Stimulated activated CD4-positive, alpha-beta T cell treated with anti-CD3 and anti-CD28 coated beads, Interleukin-2, amount 100 ng/mL, for 4 hours (primary cell): ENCODE data around the gene MYBBP1A.

Experiments
- DNase-seq: peaks from one replicate; pipeline ENCODE4 v3.0.0-alpha.2; 2020; ENCODE audit warnings: low read depth

MYBBP1A gene

GRCh38 chr17:4514779-4515178 lies 40.4 kb downstream of the MYBBP1A start:
- DNase-seq, result no peak

GRCh38 chr17:4514206-4514605 lies 41.0 kb downstream of the MYBBP1A start:
- DNase-seq, result no peak

DNA sequence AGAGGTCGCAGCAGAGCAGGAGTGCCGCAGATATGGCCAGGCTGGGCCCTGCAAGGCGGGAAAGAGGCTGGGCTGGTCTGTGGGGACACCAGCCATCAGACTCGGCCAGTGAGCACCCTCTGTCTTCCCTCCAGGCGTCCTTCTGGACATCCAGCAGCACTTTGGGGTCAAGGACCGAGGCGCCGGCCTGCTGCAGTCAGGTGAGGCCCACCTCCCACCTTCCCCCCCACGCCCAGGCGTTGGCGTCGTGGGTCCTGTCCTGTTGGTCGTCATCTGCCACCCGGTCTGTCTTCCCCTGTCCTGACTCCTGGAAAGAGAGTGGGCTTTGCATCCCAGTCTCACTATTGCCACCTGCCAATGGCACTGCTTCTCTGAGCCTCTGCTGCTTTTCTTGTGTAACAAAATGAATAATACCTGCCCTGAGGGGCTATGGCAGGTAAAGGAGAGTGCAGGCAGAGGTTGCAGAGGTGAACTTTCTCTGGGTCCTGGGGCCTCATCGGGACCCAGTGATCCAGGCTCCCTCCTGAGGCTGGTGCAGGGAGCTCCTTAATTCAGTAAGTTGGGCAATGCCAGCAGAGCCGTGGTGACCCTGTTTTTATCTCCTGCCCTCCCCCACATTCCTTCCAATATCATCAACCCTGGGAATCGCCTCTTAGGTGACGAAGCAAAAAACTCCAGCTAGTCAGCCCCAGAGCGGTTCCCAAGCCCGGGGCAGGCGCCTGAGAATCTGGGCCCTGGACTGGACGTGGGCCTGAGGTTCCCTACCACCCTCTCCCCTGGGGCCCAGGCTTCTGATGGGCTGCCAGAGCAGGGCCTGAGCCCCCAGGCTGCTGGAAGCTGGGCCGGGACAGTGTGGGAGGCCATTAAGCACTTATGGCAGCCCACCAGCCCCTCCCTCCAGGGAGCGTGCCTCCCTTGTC lies 41.8 kb downstream of the MYBBP1A start:
- DNase-seq, result no peak

GRCh38 chr17:4512156-4513112 lies 42.8 kb downstream of the MYBBP1A start:
- DNase-seq, result no peak

DNA sequence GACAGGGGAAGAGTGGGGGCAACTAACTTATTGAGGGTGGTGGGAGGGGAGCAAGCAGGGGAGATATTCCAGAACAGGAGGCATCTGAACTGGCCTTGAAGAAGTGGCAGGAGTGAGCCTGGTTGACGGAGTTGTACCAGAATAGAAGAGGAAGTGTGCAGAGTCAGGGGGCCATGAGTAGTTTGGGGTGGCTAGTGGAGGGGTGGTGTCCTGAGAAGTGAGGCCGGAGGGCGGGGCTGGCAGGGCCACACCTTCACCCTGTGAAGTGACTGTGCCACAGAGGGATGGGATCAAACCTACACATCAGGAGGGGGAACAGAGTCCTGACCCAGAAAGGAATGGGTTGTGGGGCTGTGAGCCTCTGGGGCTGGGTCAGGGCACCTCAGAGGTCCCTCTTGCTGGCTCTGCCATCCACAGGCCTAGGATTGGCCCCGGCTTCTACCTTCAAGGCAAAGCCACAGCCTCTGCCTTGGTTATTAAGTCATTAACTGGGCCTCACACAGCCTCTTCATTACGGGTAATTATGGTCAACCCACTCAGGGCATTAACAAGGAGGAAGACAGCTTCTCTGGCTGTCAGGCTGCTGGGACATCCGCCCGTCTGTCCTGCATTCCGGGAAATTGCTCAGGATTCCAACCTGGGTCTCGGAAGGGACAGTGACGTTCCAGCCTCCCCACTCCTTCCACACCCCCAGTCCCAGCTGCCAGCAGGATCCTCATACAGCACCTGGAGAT lies 43.8 kb downstream of the MYBBP1A start:
- no peak for DNase-seq

- no peak for DNase-seq
These were observed 44.6 kb downstream of the MYBBP1A start for GRCh38 chr17:4510618-4510941.

GRCh38 chr17:4509923-4510617 lies 45.1 kb downstream of the MYBBP1A start:
- no peak for DNase-seq

GRCh38 chr17:4509401-4509800 lies 45.8 kb downstream of the MYBBP1A start:
- DNase-seq, result no peak

GRCh38 chr17:4508207-4508606 lies 47.0 kb downstream of the MYBBP1A start:
- no peak for DNase-seq

DNA sequence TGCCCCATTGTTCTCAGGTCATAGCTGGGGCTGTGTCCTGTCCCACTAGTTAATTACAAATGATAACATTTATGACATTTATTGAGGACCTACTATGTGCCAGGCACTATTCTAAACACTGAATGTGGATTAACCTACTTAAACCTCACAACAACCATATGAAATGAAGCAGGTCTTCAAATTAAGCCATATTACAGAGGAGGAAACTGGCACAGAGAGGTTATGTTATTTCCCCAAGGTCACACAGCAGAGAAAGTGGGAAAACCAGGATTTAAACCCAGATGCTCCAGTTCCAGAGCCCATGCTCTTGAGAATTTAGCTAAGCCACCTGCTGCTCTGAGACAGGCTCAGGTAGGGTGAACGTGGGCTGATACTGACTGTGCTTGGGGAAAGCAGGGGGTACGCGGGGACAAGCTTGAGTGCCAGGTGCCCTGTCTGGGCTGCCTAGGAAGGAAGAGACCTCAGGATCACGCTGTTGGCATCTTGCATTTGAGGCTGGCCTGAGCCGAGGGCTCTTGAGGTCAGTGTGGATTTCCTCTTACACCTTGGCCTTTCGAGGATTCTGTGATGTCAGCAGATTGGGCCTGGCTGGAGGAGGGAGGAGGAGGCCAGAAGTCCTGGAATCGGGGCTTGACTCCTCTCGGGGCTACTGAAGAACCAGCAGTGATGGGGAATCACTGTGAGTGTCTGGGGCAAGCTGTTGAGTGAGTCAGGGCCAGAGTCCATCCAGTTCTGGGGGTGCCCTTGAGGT lies 47.6 kb downstream of the MYBBP1A start:
- DNase-seq, result no peak

- no peak for DNase-seq
These were observed 48.3 kb downstream of the MYBBP1A start for GRCh38 chr17:4506892-4507291.

DNA sequence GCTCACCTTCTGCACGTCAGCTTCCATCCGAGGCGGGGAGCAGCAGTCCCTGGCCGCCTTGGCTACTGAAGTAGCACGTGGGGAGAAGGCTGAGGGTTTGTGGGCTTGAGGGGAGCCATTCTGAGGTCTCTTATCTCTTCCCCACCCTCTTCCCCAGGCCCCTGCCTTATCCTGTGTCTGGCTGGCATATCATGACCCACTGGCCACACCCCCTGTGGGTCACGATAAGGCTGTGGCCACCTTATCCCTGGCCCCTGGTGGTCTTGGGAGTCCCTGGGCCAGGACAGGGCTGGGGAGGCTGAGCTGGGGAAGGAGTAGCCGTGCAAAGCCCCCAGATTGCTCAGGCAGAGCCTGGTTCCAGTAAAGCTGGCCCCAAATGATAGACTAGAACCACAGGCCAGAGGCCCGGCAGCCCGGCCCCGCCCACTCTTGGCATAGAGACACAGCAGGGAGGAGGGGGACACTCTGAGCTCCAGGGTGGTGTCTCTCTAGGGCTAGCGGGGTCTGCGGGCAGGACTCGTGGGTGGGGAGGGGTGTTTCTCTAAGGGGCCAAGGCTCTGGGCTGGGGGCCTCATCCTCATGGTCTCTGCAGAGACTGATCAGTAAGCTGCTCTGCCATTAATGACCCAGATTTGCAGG lies 48.9 kb downstream of the MYBBP1A start:
- no peak for DNase-seq

DNA sequence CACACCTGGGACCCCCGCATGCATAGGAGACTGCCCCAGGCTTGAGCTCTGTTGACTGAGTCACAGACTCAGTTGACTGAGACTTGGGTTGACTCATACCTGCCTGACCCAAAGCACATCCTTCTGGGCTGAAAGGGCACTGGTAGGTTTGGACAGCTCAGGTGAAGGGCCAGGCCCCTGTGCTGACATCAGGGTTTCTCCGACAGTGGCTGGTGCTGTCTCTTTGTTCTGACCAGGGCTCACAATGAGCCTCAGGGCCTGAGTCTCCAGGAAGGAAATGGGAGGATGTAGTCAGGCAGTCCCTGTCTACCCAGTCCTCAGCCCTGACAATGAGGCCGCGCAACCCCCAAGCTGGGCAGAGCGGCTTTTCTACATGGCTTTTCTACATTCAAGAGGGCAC lies 50.0 kb downstream of the MYBBP1A start:
- DNase-seq, result no peak

- DNase-seq, result no peak
These were observed 51.0 kb downstream of the MYBBP1A start for GRCh38 chr17:4504188-4504587.

DNA sequence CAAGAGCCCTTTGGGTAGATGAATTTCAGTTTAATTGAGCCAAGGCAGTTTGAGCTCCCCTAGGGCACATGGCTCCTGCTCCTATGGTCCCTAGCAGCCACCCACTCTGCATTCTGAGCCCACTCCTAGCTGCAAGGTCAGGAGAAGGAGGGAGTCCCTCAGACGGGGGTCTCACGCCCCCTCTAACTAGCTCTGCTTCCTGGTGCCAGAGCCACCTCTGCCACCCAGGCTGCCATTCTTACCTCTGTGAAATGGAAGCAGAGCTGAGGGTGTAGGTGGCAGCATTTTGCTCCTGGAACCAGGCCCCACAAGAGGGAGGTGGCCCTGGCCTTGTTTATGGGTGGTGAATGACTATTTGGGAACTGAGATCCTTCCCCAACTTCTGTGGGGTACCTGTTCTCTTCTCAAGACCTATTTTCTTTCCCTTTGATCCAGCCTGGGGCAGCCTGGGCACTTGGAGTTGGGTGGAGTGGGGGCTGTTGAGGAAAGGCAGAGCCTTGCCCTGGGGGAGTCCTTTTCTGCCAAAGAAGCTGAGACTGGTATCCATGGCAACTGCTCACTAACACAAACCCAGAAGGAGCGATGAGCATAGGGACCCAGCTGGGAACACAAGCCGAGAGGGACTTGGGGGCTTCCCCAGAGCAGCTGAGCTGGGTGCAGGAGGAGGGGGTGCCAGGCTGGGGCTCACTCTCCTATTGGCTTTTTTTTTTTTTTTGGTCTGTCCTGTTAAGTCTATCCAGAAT lies 51.7 kb downstream of the MYBBP1A start:
- no peak for DNase-seq

DNA sequence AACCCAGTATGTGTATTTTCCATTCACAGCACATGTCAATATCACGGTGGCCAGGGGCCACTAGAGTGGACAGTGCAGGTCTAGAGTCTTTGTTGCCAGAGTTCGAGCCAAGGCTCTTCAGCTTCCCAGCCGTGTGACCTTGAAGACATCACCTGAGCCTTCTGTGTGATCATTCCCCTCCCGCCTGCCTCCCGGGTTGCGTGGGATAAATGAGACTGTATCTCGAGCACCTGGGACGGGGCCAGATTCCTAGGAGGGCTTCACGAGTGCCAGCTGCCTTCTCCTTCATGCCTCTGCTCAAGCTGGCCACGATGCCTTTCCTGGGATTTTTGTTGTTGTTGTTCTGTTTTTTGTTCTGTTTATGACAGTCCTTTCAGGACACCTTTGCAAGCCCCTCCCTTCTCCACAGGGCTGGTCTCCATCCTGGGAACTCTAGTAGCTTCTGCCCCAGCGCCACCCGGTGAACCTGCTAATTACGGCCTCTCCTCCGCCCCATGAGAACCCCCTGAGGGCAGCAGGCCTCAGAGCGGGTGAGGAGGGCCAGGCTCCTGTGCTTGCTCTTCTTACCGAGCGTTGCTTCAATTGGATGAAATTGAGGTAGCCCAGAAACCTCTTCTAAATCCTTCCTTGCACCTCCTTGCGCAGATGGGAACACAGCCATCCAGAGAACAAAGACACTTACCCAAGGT lies 52.6 kb downstream of the MYBBP1A start:
- no peak for DNase-seq

- no peak for DNase-seq
These were observed 53.8 kb downstream of the MYBBP1A start for GRCh38 chr17:4501295-4501949.

GRCh38 chr17:4500191-4500571 lies 55.0 kb downstream of the MYBBP1A start:
- no peak for DNase-seq
